GM23338 (cell line): Measurements from ENCODE around the gene TMA7B. TPM values are rescaled to one million over a fixed set of nuclear protein-coding genes. Genes with fewer than 3 reads are reported as not detected.

Source experiments
- ATAC-seq: fragments of 200-7000 bp; cut with Tn5 transposase; 3 replicates; pipeline ENCODE4 v1.9.1; 2020
- DNase-seq: peaks from one replicate; pipeline ENCODE4 v3.0.0-alpha.2; 2015; ENCODE audit warnings: low spot score
- H2AFZ ChIP-seq: fragments of 200-600 bp; sonication (generic); 2 replicates; pipeline ENCODE4 v1.8.0; 2016; ENCODE audit warnings: antibody characterized with exemption, mild to moderate bottlenecking, moderate library complexity
- H3F3A ChIP-seq: fragments of 200-600 bp; sonication (generic); replicated peaks from 2 replicates; pipeline ENCODE4 v1.8.0; 2017; ENCODE audit warnings: antibody characterized with exemption, mixed run types, low read depth
- H3K27ac ChIP-seq: fragments of 200-600 bp; sonication (generic); 2 replicates; pipeline ENCODE4 v1.6.1; 2016; ENCODE audit warnings: low read depth
- H3K27me3 ChIP-seq: fragments of 200-600 bp; sonication (generic); 2 replicates; pipeline ENCODE4 v1.8.0; 2016; ENCODE audit warnings: mild to moderate bottlenecking, mixed run types, moderate library complexity; ENCODE audit not compliant: insufficient read depth
- H3K36me3 ChIP-seq: fragments of 200-600 bp; sonication (generic); 2 replicates; pipeline ENCODE4 v1.8.0; 2016; ENCODE audit warnings: mild to moderate bottlenecking; ENCODE audit not compliant: insufficient read depth
- H3K4me1 ChIP-seq: fragments of 200-600 bp; sonication (generic); 2 replicates; pipeline ENCODE4 v1.8.0; 2016; ENCODE audit warnings: mild to moderate bottlenecking, moderate library complexity; ENCODE audit not compliant: insufficient read depth
- H3K4me2 ChIP-seq: fragments of 200-600 bp; sonication (generic); 2 replicates; pipeline ENCODE4 v1.7.1; 2017; ENCODE audit warnings: mixed run types
- H3K4me3 ChIP-seq: fragments of 200-600 bp; sonication (generic); 2 replicates; pipeline ENCODE4 v1.6.1; 2016; ENCODE audit warnings: mixed run types
- H3K79me2 ChIP-seq: fragments of 200-600 bp; sonication (generic); replicated peaks from 2 replicates; pipeline ENCODE4 v1.8.0; 2017; ENCODE audit warnings: mild to moderate bottlenecking; ENCODE audit not compliant: insufficient read depth
- H3K9me2 ChIP-seq: fragments of 200-600 bp; sonication (generic); 2 replicates; pipeline ENCODE4 v1.8.0; 2017; ENCODE audit not compliant: insufficient read depth
- H4K20me1 ChIP-seq: fragments of 200-600 bp; sonication (generic); replicated peaks from 2 replicates; pipeline ENCODE4 v1.8.0; 2017; ENCODE audit warnings: mild to moderate bottlenecking; ENCODE audit not compliant: insufficient read depth
- H3K27ac Mint-ChIP-seq: 2 replicates; pipeline ENCODE4 v1.8.0; 2020; ENCODE audit warnings: inconsistent platforms, mild to moderate bottlenecking, moderate library complexity, mixed read lengths
- H3K27me3 Mint-ChIP-seq: 3 replicates; pipeline ENCODE4 v1.8.0; 2022; ENCODE audit warnings: low read depth, mild to moderate bottlenecking, moderate library complexity, mixed read lengths, inconsistent platforms; ENCODE audit not compliant: insufficient read depth, poor library complexity
- H3K36me3 Mint-ChIP-seq: 3 replicates; pipeline ENCODE4 v1.8.0; 2021; ENCODE audit warnings: low read depth, mild to moderate bottlenecking, inconsistent platforms, moderate library complexity, mixed read lengths
- H3K4me1 Mint-ChIP-seq: 3 replicates; pipeline ENCODE4 v1.8.0; 2020; ENCODE audit warnings: mild to moderate bottlenecking, inconsistent platforms, mixed read lengths
- H3K4me3 Mint-ChIP-seq: 3 replicates; pipeline ENCODE4 v1.8.0; 2021; ENCODE audit warnings: moderate library complexity, mild to moderate bottlenecking, inconsistent platforms, mixed read lengths
- H3K9me3 Mint-ChIP-seq: 3 replicates; pipeline ENCODE4 v1.8.0; 2020; ENCODE audit warnings: moderate library complexity, mild to moderate bottlenecking, inconsistent platforms, mixed read lengths
- CTCF ChIP-seq, 2 experiments: fragments of 200-600 bp in 1 of 2; sonication (generic) in 1 of 2; conservative IDR thresholded peaks; 2 replicates each; pipeline versions ENCODE4 v1.5.1 to v1.6.1; 2016 to 2017; ENCODE audit warnings: antibody characterized with exemption in 2 of 2, low read depth in 2 of 2, mild to moderate bottlenecking in 2 of 2, moderate library complexity in 1 of 2
- REST ChIP-seq: IDR thresholded peaks from one replicate; pipeline ENCODE4 v1.6.1; 2018; ENCODE audit warnings: antibody characterized with exemption; ENCODE audit not compliant: unreplicated experiment
- STAT1 ChIP-seq: IDR thresholded peaks from one replicate; pipeline ENCODE4 v1.6.1; 2016; ENCODE audit warnings: antibody characterized with exemption; ENCODE audit not compliant: unreplicated experiment
- ZNF462 ChIP-seq: fragments of 250-450 bp; sonication (Bioruptor Pico); IDR thresholded peaks from 2 replicates; pipeline ENCODE4 v1.5.0; 2020; ENCODE audit warnings: mild to moderate bottlenecking, moderate library complexity
- polyA plus RNA-seq: library from polyadenylated mRNA; unstranded; fragments of >200 nt; fragmentation: Nextera tagmentation; extraction: Ambion mirVana; gene quantifications from 2 replicates; pipeline ENCODE4 v1.2.1, GENCODE V29; 2016
- total RNA-seq: library from RNA; depleted of rRNA; stranded (reverse); fragments of >200 nt; shearing (Covaris generic); gene quantifications from 2 replicates; pipeline ENCODE4 v1.2.3, GENCODE V29; 2014

The TMA7B gene
- total and polyA plus RNA-seq, 2 experiments from 2014 or later, result not detected

GRCh38 chr22:39926753-39927152 lies 33.4 kb upstream of the TMA7B start:
- Mint-ChIP-seq H3K27ac (no peak overlapping the region), H3K36me3 (no peaks in the 10 kb centered on the region), H3K4me1 (peaks cover 16% of the 10 kb centered on the region), H3K27me3 (no peaks in the 10 kb centered on the region), H3K9me3 (no peaks in the 10 kb centered on the region), H3K4me3 (no peak overlapping the region)
- TF ChIP-seq REST (no peak), CTCF (conservative IDR thresholded peaks at IDR 0.05; ENCODE audit: low read depth in 2 of 2) (no peak)
- no peaks in the 10 kb centered on the region for H4K20me1 ChIP-seq
- peaks cover 6% of the 10 kb centered on the region; the same call in 1 of the 2 replicates for H3K4me1 ChIP-seq
- H3K4me2 ChIP-seq, result no peak overlapping the region
- peak overlapping the region; percentile 70; the same call in 1 of the 2 replicates for H2AFZ ChIP-seq
- DNase-seq, result no peak
- no peaks in the 10 kb centered on the region for H3K9me2 ChIP-seq
- no peak overlapping the region for H3K4me3 ChIP-seq
- H3K36me3 ChIP-seq, result no peaks in the 10 kb centered on the region
- H3F3A ChIP-seq, result no peaks in the 10 kb centered on the region
- no peaks in the 10 kb centered on the region for H3K79me2 ChIP-seq
- H3K27ac ChIP-seq, result no peak overlapping the region
- H3K27me3 ChIP-seq, result no peaks in the 10 kb centered on the region
- ATAC-seq, result no peak

- peak overlapping the region; percentile 69; the same call in 1 of the 2 replicates for H2AFZ ChIP-seq
- H3K27ac Mint-ChIP-seq, result no peak overlapping the region
- no peak overlapping the region for H3K4me3 Mint-ChIP-seq
- H3K9me3 Mint-ChIP-seq, result no peaks in the 10 kb centered on the region
- TF ChIP-seq STAT1, result no peak
- TF ChIP-seq ZNF462 (CRISPR knock-in tag), result 0 out of 2 replicates have a peak, but pooled peaks have one; percentile 11
- TF ChIP-seq CTCF (conservative IDR thresholded peaks at IDR 0.05; ENCODE audit: low read depth in 2 of 2), result peak; percentile 60 to 64
- no peaks in the 10 kb centered on the region for H3K27me3 Mint-ChIP-seq
- peaks cover 6% of the 10 kb centered on the region; the same call in 1 of the 2 replicates for H3K4me1 ChIP-seq
- DNase-seq (peak; percentile 73), ATAC-seq (peak; percentile 96)
- no peak overlapping the region for H3K27ac ChIP-seq
- H3K36me3 Mint-ChIP-seq, result no peaks in the 10 kb centered on the region
- no peaks in the 10 kb centered on the region for H3F3A ChIP-seq
- no peak overlapping the region for H3K4me3 ChIP-seq
- H3K4me2 ChIP-seq, result no peak overlapping the region
- no peaks in the 10 kb centered on the region for H3K9me2 ChIP-seq
- peaks cover 16% of the 10 kb centered on the region for H3K4me1 Mint-ChIP-seq
- no peaks in the 10 kb centered on the region for H3K36me3 ChIP-seq
- H4K20me1 ChIP-seq, result no peaks in the 10 kb centered on the region
- H3K27me3 ChIP-seq, result no peaks in the 10 kb centered on the region
- H3K79me2 ChIP-seq, result no peaks in the 10 kb centered on the region
These were observed 32.7 kb upstream of the TMA7B start for GRCh38 chr22:39927544-39927943.
